NCI-H1694 treated with DMSO at 0.1 percent for 48 hours (cell line): ENCODE data around the gene RUVBL2.
"Not testable (repeated sequence)": the region's sequence is repeated elsewhere in the genome, so short reads cannot be mapped to it uniquely, and the experiment has no call there.

Experiments
- DNase-seq: peaks from one replicate; lab custom pipeline; 2025; lab: John Stamatoyannopoulos, UW

The RUVBL2 gene

DNA sequence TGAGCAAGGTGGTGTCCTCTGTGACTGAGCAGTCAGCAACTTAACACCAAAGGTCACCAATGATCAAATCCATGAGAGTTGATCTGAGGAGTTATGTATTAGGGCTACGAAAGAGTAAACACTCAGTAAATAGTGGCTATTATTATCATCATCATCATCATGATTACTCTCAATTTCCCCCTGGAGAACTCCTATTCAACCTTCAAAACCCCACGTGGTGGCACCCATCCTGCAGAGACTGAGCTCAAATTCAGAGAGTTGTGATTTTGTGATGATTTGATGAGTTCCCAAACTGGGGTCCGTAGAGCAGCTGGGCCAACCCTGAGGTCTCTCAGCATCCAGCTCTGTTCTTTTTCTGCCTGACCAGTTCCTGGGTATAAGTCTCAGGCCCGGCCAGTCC, 56.1 kb downstream of the RUVBL2 start:
- DNase-seq: not testable (repeated sequence)

DNA sequence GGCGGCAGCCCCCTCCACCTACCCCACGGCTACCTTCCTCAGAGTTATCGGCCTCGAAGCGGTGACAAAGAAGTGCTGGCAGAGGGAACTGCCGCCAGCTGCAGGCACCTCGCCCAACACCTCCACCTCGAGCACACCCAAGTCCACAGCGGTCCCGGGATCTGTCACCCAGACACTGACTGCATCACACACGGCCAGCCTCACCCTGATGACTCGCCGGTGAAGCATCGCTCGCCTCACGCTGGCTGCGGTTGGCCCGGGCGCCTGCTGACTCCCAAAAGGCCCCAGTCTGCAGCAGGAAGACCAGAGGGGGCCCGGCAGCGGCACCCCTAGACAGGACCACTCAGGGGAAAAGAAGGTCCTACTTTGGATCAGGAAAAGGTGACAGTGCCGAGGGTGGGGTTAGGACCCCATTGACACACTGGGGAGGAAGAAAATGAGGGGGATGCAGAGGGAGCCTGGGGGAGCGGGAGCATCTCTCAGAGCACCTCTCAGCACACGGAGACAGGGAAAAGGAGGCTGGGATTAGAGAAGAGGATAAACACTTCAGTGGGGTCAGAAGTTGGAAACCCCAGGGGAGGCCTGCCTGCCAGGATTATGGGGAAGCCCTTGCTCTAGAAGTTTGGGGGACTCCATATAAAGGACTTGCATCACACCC, 56.8 kb downstream of the RUVBL2 start:
- DNase-seq: not testable (repeated sequence)

GRCh38 chr19:49056101-49056901, 62.6 kb downstream of the RUVBL2 start:
- DNase-seq: no peak

GRCh38 chr19:49056902-49057596, 63.4 kb downstream of the RUVBL2 start:
- DNase-seq: not testable (repeated sequence)

- DNase-seq: no peak
Measured at GRCh38 chr19:49057636-49058234, 64.0 kb downstream of the RUVBL2 start, which contains the start of gene CGB7. TSS of gene CGB7 (minus strand) at chr19:49057749. CDS start at chr19:49055375, 2,374 bp downstream.

- DNase-seq: no peak
Measured at GRCh38 chr19:49058562-49058961, 64.9 kb downstream of the RUVBL2 start.

DNA sequence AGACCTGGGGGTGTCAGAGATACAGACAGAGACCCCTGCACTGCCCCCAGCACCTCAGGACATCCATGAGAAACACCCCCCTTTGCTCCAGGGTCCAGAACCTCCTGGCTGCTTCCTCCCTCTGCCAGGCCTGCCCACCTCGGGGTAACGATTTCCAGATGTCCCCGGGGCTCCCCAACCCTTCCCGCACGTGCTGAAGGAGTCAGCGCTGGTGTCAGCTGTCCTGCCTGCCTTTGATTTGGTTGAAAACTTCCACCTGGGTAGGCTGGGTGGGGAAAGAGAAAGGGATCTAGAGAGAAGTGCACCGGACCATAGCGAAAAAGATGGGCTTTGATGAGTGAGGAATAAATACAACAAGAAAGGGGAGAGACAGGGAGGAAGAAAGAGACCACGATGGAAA, 65.4 kb downstream of the RUVBL2 start:
- DNase-seq: no peak

GRCh38 chr19:49061000-49061399, 67.3 kb downstream of the RUVBL2 start:
- DNase-seq: no peak

DNA sequence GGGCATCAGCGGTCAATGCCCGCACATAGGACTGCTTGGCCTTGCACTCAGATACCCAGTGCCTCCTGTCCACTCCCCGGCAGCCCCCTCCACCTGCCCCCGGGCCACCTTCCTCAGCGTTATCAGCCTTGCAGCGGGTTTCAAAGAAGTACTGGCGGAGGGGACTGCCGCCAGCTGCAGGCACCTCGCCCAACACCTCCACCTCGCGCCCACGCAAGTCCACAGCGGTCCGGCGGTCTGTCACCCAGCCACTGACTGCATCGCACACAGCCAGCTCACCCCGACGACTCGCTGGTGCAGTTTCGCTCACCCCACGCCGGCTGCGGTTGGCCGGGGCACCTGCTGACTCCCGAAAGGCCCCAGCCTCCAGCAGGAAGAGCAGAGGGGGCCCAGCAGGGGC, 67.8 kb downstream of the RUVBL2 start:
- no peak for DNase-seq

DNA sequence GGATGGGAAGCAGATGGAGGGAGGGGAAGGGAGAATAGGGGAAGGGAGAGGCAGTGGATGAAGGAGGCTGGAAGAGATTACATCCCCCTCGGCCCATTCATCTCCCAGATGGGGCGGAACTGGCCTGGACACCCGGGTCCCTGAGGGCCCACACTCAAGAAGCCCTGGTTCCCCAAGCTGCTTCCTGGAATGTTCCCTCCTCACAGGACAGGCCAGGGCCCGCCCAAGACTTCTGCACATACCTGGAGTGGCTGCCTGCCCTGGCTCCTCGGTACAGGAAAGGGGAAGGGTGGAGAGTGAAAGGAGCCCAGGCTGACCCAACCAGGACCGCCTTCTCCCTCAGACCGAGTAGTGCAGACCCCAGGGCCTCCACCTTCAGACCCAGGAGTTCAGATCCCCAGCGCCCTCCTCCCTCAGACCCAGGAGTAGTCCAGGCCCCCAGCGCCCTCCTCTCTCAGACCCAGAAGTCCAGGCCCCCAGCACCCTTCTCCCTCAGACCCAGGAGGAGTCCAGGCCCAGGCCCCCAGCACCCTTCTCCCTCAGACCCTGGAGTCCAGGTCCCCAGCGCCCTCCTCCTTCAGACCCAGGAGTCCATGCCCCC, 70.4 kb downstream of the RUVBL2 start:
- DNase-seq: no peak

- DNase-seq: no peak
Measured at GRCh38 chr19:49064768-49065611, 71.3 kb downstream of the RUVBL2 start, which contains the start of gene NTF4. TSS of gene NTF4 (minus strand) at chr19:49064818. CDS start at chr19:49061997, 2,821 bp downstream.
